ENCODE measurements around the gene LGI4.
"Not testable (repeated sequence)": the region's sequence is repeated elsewhere in the genome, so short reads cannot be mapped to it uniquely, and the experiment has no call there.

LGI4 gene

GRCh38 chr19:35105411-35106290, 29.2 kb downstream of the LGI4 start:
- DNase-seq, result no peak

DNA sequence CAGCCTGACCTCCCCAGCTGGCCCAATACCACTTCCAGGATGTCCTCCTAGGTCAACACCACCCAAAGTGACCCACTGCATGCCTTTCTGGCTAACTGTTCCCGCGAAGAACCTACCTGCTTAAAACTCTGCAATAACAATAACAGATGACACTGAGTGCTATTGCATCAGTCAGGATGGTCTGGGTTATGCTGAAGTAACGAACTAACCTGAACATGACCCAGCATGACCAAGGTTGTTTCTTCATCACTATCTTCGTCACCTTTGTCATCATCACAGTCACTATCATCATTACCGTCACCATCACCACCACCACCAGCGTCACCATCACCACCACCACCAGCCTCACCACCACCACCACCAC, 29.8 kb downstream of the LGI4 start:
- DNase-seq, result no peak

GRCh38 chr19:35104361-35104760, 30.5 kb downstream of the LGI4 start:
- DNase-seq, result no peak

DNA sequence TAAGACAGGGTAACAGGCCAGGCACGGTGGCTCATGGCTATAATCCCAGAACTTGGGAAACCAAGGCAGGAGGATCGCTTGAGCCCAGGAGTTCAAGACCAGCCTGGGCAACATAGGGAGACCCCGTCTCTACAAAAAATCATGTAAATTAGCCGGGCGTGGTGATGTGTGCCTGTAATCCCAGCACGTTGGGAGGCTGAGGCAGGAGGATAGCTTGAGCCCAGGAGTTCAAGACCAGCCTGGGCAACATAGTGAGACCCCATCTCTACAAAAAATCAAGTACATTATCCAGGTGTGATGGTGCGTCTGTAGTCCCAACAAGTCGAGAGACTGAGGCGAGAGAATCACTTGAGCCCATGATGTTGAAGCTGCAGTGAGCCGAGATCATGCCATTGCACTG, 31.2 kb downstream of the LGI4 start:
- not testable (repeated sequence) for DNase-seq

- DNase-seq, result not testable (repeated sequence)
These were observed 32.9 kb downstream of the LGI4 start for GRCh38 chr19:35101949-35102348.

DNA sequence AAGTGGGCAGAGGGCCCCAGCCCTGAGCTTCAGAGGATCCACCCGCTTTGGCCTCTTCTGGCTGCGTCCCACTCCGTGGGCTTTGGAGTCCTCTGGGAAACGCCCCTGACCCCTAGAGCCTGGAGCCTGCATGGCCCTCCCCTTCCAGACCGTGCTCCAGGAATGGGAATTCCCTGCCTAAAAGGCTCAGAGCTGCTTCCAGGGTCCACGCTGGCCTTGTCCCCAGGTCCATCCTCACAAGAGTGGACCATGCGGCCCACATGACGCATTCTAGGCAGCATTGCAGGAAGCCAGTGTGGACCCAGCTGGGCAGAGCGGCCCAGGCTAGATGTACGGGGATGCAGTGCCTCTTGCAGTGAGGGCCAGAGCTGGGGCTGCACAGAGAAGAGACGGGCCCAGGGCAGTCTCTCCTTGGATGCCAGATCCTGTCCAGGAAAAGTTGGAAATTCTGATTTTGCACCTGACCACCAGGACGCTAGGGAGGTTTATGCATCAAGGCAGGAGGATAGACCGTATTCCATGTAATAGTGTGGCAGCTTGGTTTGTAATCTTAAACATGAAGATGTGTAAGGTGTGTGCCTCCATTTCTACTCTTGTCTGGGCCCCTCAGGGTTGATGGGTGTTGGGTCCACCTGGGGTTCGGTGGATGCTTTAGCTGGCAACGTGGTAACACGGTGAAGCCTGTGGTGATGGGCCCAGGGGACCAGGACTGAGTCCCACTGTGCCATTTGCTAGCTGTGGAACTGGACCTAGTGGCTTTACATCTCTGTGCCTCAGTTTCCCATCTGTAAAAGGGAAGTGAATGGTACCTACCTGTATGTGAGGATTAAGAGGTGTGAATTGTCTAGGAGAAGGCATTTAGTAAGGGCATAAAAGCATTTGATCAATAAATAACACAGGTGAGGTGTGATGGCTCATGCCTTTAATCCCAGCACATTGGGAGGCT, 34.0 kb downstream of the LGI4 start:
- no peak for DNase-seq

DNA sequence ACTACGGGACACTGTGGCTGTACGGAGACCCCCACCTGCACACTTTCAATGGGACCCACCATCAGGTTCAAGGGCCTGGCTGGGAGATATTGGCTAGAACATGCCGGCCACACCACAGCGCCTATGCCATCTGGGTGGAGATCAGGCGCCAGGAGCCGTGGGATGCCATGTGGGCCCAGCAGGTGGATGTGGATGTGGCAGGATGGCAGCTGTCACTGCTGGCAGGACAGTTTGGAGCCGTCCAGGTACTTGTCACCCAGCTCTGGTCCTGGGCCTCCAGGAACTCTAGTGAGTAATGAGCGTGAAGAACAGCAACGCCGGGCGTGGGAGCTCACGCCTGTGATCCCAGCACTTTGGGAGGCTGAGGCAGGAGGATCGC, 35.0 kb downstream of the LGI4 start:
- DNase-seq, result no peak

DNA sequence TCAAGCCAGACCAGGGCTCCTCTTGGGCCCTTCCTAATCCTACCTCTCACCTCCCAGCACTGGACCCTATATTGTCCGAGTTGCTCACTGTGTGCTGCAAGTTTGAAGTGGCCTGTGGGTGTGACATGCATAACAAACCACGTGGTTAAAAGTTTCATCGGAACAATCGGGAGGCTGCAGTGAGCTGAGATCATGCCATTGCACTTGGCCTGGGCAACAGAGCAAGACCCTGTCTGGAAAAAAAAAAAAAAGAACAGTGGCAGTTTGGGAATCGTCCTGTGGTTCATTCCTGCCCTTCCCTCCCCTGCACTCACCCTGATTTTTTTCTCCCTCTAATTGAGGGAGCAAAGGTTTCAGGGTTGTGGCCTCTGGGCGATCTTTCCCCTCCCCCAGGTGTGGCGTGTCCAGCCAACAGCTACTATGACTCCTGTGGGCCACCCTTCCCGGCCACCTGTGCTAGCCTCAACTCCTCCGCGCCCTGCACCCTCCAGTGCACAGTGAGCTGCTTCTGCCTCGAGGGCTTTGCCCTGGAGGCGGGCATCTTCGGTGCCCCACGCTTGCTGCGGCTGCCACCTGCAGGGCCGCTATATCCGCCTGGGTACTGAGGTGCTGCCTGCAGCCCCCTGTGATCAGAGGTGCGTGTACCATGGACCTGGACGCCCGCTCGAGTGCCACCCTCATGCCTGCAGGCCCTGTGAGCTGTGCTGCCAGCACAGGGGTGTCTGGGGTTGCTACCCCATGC, 35.5 kb downstream of the LGI4 start:
- DNase-seq, result no peak

DNA sequence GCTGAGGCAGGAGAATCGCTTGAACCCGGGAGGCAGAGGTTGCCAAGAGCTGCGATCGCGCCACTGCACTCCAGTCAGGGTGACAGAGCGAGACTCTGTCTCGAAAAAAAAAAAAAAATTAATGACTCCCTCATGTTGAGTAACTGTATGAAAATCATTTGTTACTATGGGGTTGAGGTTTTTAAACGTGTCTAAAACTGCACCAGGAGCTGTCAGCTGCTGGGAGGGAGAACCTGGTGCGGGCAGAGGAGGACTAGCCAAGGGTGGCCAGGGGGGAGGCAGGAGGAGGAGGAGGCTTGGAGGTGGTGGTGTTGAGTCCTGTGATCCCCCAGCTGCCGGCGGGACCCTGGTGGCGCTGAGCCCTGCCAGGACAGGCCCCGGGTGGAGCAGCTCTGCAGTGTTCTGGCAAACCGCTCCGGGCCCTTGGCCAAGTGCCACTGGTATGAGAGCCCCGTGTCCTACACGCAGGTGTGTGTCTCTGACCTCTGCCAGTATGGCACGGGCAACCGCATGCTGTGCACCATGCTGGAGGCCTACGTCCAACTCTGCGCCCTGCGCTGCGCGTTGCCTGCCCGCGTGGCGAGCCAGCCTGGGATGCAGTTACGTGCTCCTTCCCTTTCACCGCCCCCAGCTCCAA, 36.3 kb downstream of the LGI4 start:
- DNase-seq, result no peak

- DNase-seq, result no peak
These were observed 39.0 kb downstream of the LGI4 start for GRCh38 chr19:35095667-35096368.

GRCh38 chr19:35094656-35095055, 40.2 kb downstream of the LGI4 start:
- DNase-seq, result no peak

DNA sequence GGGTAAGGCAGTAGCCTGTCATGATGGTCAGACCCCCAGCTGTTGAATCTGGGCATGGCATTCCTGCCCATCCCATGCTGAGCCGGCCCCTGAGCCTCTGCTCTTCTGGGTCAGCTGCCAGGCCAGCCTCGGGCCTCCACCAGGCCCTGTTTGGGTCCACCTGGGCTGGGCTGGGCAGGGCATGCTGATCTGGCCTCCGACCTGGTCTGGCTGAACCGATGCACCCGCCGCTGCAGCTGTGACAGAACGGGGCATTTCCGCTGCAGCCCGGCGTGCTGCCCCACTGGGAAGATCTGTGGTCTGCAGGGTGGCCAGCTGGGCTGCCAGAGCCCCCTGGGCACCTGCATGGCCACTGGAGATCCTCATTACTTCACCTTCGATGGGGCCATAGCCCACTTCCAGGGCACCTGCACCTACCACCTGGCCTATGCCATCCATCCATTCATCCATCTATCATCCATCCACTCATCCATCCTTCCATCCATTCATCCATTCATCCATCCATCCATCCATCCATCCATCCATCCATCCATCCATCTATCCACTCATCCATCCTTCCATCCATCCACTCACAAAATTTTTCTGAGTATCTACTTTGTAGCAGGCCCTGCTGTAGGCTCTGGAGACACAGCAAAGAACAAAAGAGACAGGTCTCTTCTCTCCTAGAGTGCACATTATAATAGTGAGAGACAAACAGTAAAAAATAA, 40.8 kb downstream of the LGI4 start:
- no peak for DNase-seq

DNA sequence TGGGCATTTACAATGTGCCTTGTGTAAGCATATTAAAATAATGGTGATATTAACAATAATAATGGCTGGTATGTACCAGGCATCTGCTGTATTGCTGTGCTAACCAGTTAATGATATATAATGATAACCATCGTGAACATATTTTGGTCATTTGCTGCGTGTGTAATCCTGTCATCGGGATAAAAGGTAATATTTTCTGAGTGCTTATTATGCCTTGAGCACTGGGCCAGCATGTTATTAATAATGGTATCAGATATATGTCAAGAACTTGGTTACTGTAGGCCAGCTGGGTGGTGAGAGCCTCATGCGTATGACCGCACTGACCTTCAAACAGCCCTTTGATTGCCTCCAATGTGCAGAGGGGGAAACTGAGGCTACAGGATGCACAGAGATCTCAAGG, 41.4 kb downstream of the LGI4 start:
- no peak for DNase-seq

GRCh38 chr19:35090506-35091214, 44.2 kb downstream of the LGI4 start:
- peak; percentile 50 for DNase-seq

- DNase-seq, result no peak
These were observed 44.7 kb downstream of the LGI4 start for GRCh38 chr19:35090160-35090505.

- DNase-seq, result no peak
These were observed 45.3 kb downstream of the LGI4 start for GRCh38 chr19:35089554-35089953.

DNA sequence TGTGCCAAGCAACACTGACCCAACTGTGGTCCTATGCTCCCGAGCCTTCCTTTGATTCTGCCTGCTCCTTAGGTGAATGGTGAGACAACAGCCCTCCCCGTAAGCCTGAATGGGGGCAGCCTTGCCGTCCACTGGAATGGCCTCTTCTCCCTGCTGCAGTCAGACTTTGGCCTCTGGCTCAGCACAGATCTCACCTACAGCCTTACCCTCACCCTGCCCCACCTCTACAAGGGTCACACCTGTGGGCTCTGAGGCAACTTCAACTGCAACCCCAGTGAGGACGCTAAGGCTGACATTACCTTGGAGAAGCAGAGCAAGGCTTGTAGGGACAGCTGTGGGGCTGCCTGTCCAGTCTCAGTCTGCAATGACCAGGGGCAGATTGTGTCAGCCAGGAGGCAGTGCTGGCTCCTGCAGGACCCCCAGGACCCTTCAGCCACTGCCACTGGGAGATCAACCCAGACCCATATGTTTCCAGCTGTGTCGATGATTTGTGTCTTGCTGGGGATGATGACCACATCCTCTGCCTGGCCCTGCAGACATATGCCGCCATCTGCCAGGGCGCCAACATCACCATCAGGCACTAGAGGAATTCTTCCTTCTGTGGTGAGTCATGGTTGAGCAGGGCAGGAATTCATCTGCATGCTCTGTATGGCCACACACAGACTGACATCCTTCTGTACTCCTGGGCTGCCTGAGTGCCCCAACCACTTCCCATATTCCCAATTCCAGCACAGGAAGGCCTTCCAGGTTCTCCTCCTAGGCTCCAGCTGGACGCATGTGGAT, 46.5 kb downstream of the LGI4 start:
- no peak for DNase-seq

DNA sequence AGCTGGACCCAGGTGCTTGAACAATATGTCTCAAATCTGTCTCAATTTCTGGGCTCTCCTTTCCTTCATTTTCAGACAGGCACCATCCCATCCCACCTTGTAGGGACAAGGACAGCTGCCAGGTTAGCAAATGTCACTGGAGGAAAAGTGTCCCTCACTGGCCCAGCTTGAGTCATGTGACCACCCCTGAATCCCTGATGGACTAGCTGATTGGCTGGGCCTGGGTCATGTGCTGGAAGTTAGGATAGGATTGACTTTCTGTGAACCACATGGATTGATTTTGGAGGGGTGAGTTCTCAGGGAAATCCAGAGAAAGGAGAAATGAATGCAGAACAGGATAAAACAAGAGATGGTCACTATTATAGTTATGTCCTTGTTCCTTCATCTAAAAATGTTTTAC, 47.5 kb downstream of the LGI4 start:
- DNase-seq, result no peak

- no peak for DNase-seq
These were observed 48.4 kb downstream of the LGI4 start for GRCh38 chr19:35086455-35086854.

DNA sequence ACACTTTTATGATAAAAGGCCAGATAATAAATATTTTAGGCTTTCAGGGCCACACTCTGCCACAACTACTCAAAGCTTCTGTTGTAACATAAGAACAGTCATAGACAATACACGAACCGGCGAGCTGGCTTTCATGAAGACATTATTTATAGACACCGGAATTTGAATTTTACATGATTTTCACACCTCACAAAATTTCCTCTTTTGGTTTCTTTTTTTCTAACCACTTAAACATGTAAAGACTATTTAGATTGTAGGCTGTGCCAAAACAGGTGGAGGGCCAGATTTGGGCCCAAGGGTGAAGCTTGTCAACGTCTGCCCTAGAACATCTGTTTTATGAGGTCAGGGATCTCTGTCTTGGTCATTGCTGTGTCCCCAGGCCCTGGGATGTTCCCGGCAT, 48.9 kb downstream of the LGI4 start:
- DNase-seq, result no peak
